ENCODE data around the gene RALGAPA2.

The RALGAPA2 gene

DNA sequence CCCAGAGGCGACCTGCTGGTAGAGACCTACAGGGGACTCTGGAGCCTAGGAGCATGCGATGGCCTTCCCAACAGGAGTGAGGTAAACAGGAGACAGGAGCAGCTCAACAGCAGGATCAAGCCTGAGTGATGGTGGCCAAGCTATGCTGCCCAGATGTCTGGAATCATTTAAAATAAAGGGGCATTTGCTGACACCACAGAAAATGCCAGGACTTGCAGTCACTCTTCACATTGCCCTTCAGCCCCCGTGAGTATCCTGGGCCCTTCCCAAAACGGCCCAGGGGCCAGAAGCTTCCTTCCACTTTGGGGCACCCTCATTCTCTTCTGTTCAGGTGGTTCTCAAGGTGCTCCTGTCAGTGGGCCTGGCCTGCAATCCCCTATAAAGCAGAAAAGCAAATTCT is 321.3 kb downstream of the RALGAPA2 start:
- Mint-ChIP-seq H3K27ac (no peak overlapping the region), H3K27me3 (no peaks in the 10 kb centered on the region), H3K36me3 (ENCODE audit: low read depth) (peaks cover 2% of the 10 kb centered on the region), H3K4me3 (no peak overlapping the region), H3K4me1 (no peaks in the 10 kb centered on the region), H3K9me3 (no peaks in the 10 kb centered on the region)
- DNase-seq: no peak
- ATAC-seq: no peak

DNA sequence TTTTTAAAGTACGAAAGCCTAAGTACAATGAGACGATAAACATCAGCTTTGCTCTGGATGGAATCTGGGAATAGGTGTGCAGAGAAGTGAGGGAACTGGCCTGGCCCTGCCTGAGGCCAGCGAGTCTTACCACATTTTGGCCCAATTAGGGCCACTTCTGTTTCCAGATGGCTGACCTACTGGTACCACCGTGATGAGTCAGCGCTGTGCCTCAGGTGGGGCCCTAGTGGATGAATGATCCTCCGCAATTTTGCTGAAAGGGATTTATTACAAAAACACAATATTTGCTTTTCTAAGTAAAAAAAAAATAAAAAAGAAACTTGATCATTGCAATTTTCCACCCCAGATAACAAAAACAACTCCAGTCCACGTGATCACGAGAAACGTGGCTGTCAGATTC is 322.1 kb downstream of the RALGAPA2 start:
- Mint-ChIP-seq H3K27me3 (no peaks in the 10 kb centered on the region), H3K4me1 (no peaks in the 10 kb centered on the region), H3K9me3 (no peaks in the 10 kb centered on the region), H3K36me3 (ENCODE audit: low read depth) (peaks cover 2% of the 10 kb centered on the region), H3K27ac (no peak overlapping the region), H3K4me3 (no peak overlapping the region)
- no peak for DNase-seq
- ATAC-seq: no peak

DNA sequence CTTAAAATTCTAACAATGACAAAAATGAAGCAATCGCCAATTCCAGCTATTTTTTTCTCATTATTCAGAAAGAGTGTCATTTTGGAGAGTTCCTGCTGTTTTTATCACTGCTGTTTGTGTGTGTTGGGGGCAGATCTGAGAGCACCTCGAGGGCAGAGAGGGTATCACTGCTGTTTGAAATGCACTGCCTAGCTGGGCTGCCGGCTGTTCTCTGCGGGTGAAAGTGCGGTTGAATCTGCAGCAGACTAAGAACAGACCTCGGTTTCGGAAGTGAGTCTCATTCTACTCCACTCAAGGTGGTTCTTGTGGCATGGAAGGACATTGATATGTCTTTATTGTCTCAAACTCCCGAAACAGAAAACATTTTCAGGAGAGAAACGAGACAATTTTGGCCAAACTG is 326.3 kb downstream of the RALGAPA2 start:
- Mint-ChIP-seq H3K4me1 (no peaks in the 10 kb centered on the region), H3K9me3 (no peaks in the 10 kb centered on the region), H3K4me3 (no peak overlapping the region), H3K36me3 (ENCODE audit: low read depth) (no peaks in the 10 kb centered on the region), H3K27ac (no peak overlapping the region), H3K27me3 (no peaks in the 10 kb centered on the region)
- DNase-seq (no peak), ATAC-seq (no peak)

DNA sequence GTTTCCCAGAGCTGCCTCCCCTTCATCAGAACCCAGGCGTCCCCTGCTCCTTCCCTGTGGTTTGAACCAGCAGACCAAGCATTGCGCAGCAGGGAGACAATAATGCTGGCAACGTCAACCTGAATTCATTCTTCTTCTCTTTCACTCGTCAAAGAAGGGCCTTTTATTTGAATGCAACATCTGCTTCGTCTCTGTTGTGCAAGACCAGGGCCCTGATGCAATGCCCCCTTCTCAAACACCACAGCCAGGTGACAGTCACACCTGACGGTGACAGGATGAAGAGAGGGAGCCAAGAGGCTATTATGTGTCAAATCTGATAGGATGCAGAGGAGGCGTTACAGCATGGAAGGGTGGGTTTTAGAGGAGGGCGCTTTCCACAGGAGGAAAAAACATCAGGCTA is 336.6 kb downstream of the RALGAPA2 start:
- Mint-ChIP-seq H3K27ac (no peak overlapping the region), H3K4me1 (peaks cover 5% of the 10 kb centered on the region), H3K27me3 (peaks cover 50% of the 10 kb centered on the region), H3K9me3 (no peaks in the 10 kb centered on the region), H3K4me3 (no peak overlapping the region), H3K36me3 (ENCODE audit: low read depth) (no peaks in the 10 kb centered on the region)
- no peak for ATAC-seq
- no peak for DNase-seq

DNA sequence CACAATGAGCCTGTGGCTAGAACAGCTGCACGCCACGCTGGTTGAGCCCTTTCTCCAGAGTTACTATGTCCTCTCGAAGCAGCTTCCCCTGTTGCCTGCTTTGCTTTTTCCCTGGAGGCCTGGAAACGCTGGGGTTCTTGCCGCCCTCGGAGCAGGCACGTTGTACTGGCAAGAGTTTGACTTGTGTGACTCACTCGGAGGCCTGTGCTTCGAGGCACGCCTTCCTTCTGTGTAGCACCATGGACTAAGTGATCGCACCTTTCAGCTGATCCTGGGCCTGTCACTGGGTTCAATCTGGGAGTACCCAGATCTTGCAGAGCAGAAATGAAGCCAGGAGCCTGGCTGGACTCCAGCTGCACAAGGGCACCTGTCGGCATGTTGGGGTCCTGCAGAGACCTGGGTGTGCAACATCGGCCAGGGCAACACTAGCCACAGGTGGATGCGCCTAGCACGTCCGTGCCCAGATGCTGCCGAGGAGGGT is 339.3 kb downstream of the RALGAPA2 start:
- H3K27me3 Mint-ChIP-seq: peaks cover 54% of the 10 kb centered on the region
- H3K4me3 Mint-ChIP-seq: no peak overlapping the region
- no peak overlapping the region for H3K27ac Mint-ChIP-seq
- no peak for ATAC-seq
- H3K9me3 Mint-ChIP-seq: no peaks in the 10 kb centered on the region
- no peak for DNase-seq
- peaks cover 3% of the 10 kb centered on the region for H3K36me3 Mint-ChIP-seq (ENCODE audit: low read depth)
- H3K4me1 Mint-ChIP-seq: peaks cover 9% of the 10 kb centered on the region

DNA sequence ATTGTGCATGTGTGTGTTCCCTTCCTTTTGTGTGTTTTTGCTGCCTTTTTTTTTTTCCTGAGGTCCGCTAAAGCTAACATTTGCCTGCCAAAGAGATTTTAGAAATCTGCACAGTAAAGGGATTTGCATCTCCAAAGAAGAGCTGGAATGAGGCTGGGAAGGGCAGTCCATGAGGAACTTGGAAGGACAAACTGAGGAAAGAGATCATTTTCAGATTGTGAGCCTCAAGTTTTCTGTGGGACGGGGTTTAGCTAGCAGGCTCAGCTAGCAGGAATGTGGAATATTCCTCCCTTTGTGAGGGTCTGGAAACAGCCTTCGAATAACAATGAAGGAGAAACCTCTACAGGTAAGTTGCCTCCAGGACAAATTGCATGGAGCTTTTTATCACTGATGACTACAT is 340.8 kb downstream of the RALGAPA2 start:
- DNase-seq: no peak
- peaks cover 3% of the 10 kb centered on the region for H3K36me3 Mint-ChIP-seq (ENCODE audit: low read depth)
- H3K4me3 Mint-ChIP-seq: peak overlapping the region; percentile 85

DNA sequence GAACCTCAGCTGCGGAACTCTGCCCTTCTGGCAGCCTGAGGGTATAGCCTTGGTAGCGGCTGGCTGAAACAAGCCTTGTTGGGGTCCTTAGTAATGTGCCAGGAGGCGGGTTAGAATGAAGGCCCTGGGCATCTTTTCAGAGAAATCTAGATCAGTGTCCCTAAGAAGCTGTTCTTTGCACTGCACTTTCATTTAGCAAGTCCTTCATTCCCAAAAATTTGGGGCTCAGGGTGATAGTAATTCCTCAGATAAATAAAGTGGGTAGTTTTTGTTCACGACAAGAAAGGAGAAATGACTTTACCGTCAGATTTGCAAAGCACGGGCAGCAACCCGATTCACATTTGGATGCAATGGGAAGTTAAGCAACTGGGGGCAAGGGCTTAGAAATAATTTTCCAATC is 341.4 kb downstream of the RALGAPA2 start:
- Mint-ChIP-seq H3K4me3 (peak overlapping the region; percentile 85), H3K27ac (no peak overlapping the region), H3K27me3 (peaks cover 65% of the 10 kb centered on the region), H3K4me1 (peaks cover 15% of the 10 kb centered on the region), H3K36me3 (ENCODE audit: low read depth) (peaks cover 3% of the 10 kb centered on the region), H3K9me3 (no peaks in the 10 kb centered on the region)
- no peak for DNase-seq
- no peak for ATAC-seq

More for the DNA sequence above, 340.8 kb downstream of the RALGAPA2 start:
- peaks cover 60% of the 10 kb centered on the region for H3K27me3 Mint-ChIP-seq
- no peak for ATAC-seq
- H3K4me1 Mint-ChIP-seq: peaks cover 11% of the 10 kb centered on the region
- H3K9me3 Mint-ChIP-seq: no peaks in the 10 kb centered on the region
- H3K27ac Mint-ChIP-seq: no peak overlapping the region

DNA sequence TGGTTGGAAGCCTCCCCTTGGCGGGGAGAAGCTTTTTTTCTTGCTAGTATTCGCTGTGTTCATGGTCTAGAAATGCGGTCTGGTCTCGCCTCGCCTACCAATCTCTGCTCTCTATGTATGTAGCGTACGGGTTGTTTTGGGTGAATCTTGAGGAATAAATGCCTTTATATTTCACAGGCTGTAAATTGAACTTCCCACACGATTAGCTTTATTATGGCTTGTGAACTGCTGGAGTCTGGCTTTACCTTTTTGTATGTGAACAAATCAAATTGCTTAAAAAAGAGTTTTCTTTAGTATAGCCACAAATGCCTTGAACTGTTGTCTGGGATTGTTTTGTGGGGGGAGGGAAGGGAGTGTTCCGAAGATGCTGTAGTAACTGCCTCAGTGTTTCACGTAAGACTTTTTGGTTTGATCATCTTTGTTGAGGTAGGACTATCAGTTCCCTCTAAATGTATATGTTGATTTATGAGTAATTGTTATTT is 342.3 kb downstream of the RALGAPA2 start:
- Mint-ChIP-seq H3K9me3 (no peaks in the 10 kb centered on the region), H3K4me1 (peaks cover 22% of the 10 kb centered on the region), H3K27ac (peak overlapping the region; percentile 85), H3K4me3 (peak overlapping the region; percentile 85), H3K27me3 (peaks cover 69% of the 10 kb centered on the region), H3K36me3 (ENCODE audit: low read depth) (peaks cover 3% of the 10 kb centered on the region)
- ATAC-seq: no peak
- DNase-seq: no peak

DNA sequence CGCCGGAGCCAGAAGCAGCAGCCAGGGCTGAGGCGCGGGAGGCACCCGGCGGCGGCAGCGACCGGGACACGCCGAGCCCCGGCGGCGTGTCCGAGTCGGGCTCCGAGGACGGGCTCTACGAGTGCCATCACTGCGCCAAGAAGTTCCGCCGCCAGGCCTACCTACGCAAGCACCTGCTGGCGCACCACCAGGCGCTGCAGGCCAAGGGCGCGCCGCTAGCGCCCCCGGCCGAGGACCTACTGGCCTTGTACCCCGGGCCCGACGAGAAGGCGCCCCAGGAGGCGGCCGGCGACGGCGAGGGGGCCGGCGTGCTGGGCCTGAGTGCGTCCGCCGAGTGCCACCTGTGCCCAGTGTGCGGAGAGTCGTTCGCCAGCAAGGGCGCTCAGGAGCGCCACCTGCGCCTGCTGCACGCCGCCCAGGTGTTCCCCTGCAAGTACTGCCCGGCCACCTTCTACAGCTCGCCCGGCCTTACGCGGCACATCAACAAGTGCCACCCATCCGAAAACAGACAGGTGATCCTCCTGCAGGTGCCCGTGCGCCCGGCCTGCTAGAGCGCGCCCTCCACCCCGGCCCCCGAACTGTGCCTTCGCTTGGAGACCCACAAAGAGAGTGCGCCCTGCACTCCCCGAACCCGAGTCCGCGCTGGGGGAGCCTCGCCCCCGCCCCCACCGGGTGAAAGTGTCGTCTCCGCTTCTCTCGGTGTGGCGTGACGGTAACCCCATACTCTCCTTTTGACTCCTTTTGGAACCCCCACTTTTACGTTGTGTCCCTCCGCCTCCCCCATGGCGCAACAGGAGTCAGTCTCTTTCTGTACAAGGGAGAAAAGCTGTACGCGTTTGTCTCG is 343.0 kb downstream of the RALGAPA2 start:
- peak overlapping the region; percentile 85 for H3K27ac Mint-ChIP-seq
- peaks cover 3% of the 10 kb centered on the region for H3K36me3 Mint-ChIP-seq (ENCODE audit: low read depth)
- peak overlapping the region; percentile 85 for H3K4me3 Mint-ChIP-seq
- peaks cover 23% of the 10 kb centered on the region for H3K4me1 Mint-ChIP-seq
- ATAC-seq: peak; percentile 25
- H3K27me3 Mint-ChIP-seq: peaks cover 65% of the 10 kb centered on the region
- H3K9me3 Mint-ChIP-seq: no peaks in the 10 kb centered on the region
- DNase-seq: peak; percentile 21

DNA sequence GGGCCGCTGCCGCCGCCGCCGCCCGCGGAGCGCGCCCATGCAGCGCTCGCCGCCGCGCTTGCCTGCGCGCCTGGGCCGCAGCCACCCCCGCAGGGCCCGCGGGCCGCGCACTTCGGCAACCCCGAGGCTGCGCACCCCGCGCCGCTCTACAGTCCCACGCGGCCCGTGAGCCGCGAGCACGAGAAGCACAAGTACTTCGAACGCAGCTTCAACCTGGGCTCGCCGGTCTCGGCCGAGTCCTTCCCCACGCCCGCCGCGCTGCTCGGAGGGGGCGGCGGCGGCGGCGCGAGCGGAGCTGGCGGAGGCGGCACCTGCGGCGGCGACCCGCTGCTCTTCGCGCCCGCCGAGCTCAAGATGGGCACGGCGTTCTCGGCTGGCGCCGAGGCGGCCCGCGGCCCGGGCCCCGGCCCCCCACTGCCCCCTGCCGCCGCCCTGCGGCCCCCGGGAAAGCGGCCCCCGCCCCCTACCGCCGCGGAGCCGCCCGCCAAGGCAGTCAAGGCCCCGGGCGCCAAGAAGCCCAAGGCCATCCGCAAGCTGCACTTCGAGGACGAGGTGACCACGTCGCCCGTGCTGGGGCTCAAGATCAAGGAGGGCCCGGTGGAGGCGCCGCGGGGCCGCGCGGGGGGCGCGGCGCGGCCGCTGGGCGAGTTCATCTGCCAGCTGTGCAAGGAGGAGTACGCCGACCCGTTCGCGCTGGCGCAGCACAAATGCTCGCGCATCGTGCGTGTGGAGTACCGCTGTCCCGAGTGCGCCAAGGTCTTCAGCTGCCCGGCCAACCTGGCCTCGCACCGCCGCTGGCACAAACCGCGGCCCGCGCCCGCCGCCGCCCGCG is 343.8 kb downstream of the RALGAPA2 start:
- Mint-ChIP-seq H3K27me3 (peaks cover 65% of the 10 kb centered on the region), H3K27ac (no peak overlapping the region), H3K4me3 (no peak overlapping the region), H3K36me3 (ENCODE audit: low read depth) (peaks cover 3% of the 10 kb centered on the region), H3K9me3 (no peaks in the 10 kb centered on the region), H3K4me1 (peaks cover 29% of the 10 kb centered on the region)
- ATAC-seq (no peak), DNase-seq (peak; percentile 28)

DNA sequence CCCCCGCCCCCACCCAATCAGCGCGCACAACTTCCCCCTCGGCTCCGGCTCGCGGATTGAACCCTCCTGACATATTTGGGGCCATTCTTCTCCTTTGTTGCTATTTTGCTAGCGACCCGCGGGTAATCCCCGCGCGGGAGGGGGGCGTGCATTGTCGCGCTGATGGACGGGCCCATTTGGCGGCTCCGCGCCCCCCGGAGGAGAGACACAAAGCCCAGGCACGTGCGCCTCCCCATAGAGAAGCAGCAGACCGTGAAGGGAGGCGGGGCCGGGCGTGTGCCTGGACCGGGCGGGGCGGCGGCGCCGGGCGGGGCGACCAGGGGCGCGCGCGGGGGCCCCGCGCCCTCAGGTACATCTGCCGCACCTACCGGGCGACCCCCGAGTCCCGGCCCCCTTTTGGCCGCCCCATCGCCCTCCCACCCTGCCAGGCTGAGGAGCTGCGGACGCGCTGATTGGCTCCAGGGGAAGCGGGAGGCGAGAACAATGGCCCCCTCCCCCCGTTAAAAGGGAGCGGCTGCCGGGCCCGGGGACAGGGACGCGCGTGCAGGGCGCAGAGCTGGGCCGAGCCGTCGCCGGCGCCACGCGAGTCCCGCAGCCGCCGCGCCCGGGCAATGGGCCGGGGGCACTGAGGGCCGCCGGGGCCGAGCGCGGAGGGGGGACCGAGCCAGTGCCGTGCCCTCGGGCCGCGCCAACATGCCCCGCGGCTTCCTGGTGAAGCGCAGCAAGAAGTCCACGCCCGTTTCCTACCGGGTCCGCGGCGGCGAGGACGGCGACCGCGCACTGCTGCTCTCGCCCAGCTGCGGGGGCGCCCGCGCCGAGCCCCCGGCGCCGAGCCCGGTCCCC is 344.6 kb downstream of the RALGAPA2 start, which contains the start of gene INSM1:
INSM1 (plus strand) TSS at position 530 of the 843 bp plus-strand sequence; CDS start at position 694, 164 bp downstream.
- Mint-ChIP-seq H3K4me1 (peaks cover 36% of the 10 kb centered on the region), H3K4me3 (peak within 1 kb of the TSS; percentile 72), H3K27me3 (peaks cover 65% of the 10 kb centered on the region), H3K9me3 (no peaks in the 10 kb centered on the region), H3K36me3 (ENCODE audit: low read depth) (peaks cover 3% of the 10 kb centered on the region), H3K27ac (peak within 1 kb of the TSS; percentile 71)
- ATAC-seq (peak; percentile 33), DNase-seq (peak; percentile 46)

DNA sequence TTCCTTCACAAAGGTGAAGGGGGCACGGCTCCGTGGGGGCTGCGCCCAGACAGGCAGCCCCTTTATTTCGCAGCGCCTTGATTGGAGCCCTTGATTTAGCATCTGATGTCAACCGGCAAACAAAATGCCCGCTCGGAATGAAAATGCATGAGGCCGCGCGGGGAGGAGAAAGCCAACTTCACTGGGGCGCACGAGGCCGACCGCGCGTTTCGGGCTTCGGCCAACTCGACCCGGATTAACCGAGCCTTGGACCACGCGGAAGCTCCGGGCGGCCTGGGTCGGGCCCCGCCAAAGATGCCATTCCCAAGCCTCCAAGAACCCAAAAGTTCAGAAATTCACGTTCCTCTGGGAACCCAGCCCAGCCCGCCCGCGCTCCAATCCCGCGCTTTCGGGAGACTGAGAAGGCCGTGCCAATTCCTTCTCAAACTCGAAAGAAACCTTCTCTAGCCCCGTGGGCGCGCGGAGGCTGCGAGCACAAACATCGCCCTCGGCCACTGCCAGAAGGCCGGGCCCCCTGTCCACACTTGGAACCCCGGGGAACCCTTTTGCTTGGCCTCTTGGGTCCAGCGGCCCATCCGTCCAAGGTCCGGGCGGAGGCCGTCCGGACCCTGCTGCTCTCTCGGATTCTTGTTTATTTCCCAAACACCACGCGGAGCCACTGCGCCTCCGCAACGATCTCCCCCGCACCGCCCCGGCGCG is 345.4 kb downstream of the RALGAPA2 start:
- Mint-ChIP-seq H3K9me3 (no peaks in the 10 kb centered on the region), H3K36me3 (ENCODE audit: low read depth) (peaks cover 3% of the 10 kb centered on the region), H3K27me3 (peaks cover 65% of the 10 kb centered on the region), H3K4me3 (peak overlapping the region; percentile 72), H3K4me1 (peaks cover 40% of the 10 kb centered on the region), H3K27ac (peak overlapping the region; percentile 71)
- ATAC-seq (no peak), DNase-seq (peak; percentile 23)

DNA sequence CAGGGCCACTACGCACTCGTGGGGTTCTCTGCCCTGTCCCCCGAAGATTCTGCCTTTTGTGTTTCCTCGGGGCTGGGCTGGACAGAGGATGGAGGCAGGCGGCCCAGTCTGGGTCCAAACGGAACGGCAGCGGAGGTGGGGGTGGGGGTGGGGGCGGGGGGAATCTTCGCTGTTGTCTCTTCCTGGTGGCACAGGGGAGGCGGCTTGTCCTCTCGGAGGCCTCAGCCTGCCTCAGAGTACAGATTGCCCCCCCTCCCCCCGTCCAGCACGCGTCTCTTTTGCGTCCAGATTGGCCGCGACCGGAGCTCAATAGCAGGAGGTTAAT is 345.9 kb downstream of the RALGAPA2 start:
- no peak overlapping the region for H3K27ac Mint-ChIP-seq
- peaks cover 41% of the 10 kb centered on the region for H3K4me1 Mint-ChIP-seq
- H3K36me3 Mint-ChIP-seq (ENCODE audit: low read depth): peaks cover 3% of the 10 kb centered on the region
- peak overlapping the region; percentile 48 for H3K4me3 Mint-ChIP-seq
- ATAC-seq (no peak), DNase-seq (no peak)
- H3K9me3 Mint-ChIP-seq: no peaks in the 10 kb centered on the region
- peaks cover 65% of the 10 kb centered on the region for H3K27me3 Mint-ChIP-seq
